Mucosa of rectum (tissue), 2 donors: ENCODE measurements around the gene CTNS.

Experiments
- H3K27ac ChIP-seq, 2 donors: one replicate each; pipeline ENCODE4 v1.7.0; 2013; ENCODE audit warnings: inconsistent platforms in 2 of 2, low read depth in 2 of 2, low read length in 2 of 2
- H3K27me3 ChIP-seq, 2 donors: one replicate each; pipeline ENCODE4 v1.7.0; 2013; ENCODE audit warnings: low read length in 2 of 2; ENCODE audit not compliant: control insufficient read depth in 2 of 2, insufficient read depth in 2 of 2
- H3K36me3 ChIP-seq, 2 donors: one replicate each; pipeline ENCODE4 v1.7.0; 2013; ENCODE audit warnings: low read length in 2 of 2; ENCODE audit not compliant: control insufficient read depth in 2 of 2, insufficient read depth in 2 of 2
- H3K4me1 ChIP-seq, 2 donors: one replicate each; pipeline ENCODE4 v1.7.0; 2013; ENCODE audit warnings: low read length in 2 of 2, mild to moderate bottlenecking in 1 of 2; ENCODE audit not compliant: control insufficient read depth in 2 of 2, insufficient read depth in 2 of 2
- H3K4me3 ChIP-seq, 2 donors: one replicate each; pipeline ENCODE4 v1.7.0; 2013; ENCODE audit warnings: low read length in 2 of 2
- H3K9ac ChIP-seq, 2 donors: one replicate each; pipeline ENCODE4 v1.7.0; 2013; ENCODE audit warnings: low read length in 2 of 2, low read depth in 1 of 2, mild to moderate bottlenecking in 1 of 2
- H3K9me3 ChIP-seq, 2 donors: one replicate each; pipeline ENCODE4 v1.7.0; 2013; ENCODE audit warnings: low read length in 2 of 2; ENCODE audit not compliant: control insufficient read depth in 2 of 2
- donor health status: healthy.
- donor health status: Normal muscosa, but diverticular disease.

CTNS gene

DNA sequence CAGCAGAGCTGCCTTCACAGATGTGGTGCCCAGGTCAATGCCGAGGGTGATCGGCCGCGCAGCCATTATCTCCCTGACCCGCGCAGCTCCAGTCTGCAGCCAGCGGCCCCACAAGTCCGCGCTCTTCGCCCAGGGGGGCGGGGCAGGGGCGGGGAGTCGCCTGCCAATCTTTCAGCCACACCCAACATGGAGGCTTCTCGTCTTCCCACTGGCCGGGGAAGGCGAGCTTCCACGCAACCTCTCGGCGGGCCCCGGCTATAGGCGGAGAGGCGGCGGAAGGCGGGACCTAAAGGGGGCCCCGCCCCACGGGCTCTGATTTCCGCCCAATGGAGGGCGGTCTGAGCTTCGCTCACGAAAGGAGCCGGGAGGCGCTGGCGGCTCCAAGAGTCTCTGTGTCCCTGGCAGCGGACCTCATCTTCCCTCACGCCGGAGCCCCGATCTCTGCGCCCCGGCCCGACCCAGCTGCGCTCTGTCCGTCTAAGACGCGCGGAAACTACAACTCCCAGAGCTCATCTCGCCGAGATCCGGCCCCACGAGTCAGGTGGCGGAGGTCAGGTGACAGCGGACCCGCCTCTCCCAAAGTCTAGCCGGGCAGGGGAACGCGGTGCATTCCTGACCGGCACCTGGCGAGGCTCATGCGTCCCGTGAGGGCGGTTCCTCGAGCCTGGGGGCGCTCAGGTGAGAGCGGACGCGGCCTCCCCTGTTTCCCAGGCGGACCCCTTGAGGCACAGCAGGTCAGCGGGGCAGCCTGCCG is at the start of gene CTNS, which contains the start of gene SHPK:
TSS of gene CTNS (plus strand) at position 607 of the 754 bp plus-strand sequence. CDS start 3,447 bp downstream, outside the sequence.
TSS of gene SHPK (minus strand) at position 97 of the 754 bp plus-strand sequence. CDS start at position 66, 31 bp downstream.
- H3K27me3 ChIP-seq: no peaks in the 10 kb centered on the region
- peak within 1 kb of the TSS; percentile 86 to 90 for H3K9ac ChIP-seq
- H3K4me1 ChIP-seq: peaks cover 2 to 10% of the 10 kb centered on the region in 2 donors
- peak within 1 kb of the TSS; percentile 85 to 89 for H3K4me3 ChIP-seq
- H3K36me3 ChIP-seq: peaks cover 3 to 8% of the 10 kb centered on the region in 2 donors
- H3K9me3 ChIP-seq: no peaks in the 10 kb centered on the region
- peak within 1 kb of the TSS; percentile 95 to 99 for H3K27ac ChIP-seq

DNA sequence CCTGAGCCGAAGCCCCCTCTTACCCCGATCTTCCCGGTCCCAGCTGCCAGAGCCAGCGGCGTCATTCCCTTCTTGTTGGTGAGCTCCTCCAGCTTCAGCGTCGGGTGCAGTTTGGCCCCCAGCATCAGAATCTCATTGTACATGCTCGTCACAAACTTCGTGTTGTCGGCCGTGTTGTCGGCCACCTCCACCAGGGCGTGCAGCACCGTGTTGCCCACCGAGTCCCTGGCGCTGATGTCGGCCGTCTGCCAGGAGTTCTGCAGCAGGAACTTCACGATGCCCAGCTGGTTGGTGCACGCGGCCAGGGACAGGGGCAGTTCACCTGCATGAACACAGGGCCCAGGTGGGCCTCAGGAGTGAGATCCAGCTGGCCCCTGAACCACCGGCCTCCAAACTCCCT is 46.8 kb upstream of the CTNS start:
- peaks cover 25 to 31% of the 10 kb centered on the region in 2 donors for H3K36me3 ChIP-seq
- no peaks in the 10 kb centered on the region for H3K9me3 ChIP-seq
- H3K27ac ChIP-seq: no peak overlapping the region

DNA sequence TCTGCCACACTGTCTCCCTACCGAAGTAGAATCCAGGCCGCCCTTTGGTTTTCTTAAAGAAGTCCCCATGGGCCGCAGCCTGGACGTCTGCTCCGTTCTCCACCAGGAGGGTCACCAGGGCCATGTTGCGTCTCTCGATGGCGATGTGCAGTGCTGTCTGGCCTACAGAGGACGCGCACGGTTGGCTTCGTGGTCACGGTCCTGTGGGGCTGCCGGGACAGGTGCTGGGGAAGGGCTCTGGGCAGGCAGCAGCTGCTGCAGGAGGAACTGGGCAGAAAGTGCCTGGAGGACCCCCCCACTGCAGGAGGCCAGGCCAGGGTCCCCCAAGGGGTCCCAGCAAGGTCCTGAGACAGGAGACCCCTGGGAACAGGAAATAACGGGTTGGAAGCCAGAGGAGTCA is 46.3 kb upstream of the CTNS start:
- Histone ChIP-seq H3K27me3 (no peaks in the 10 kb centered on the region), H3K4me1 (no peaks in the 10 kb centered on the region), H3K36me3 (peaks cover 25 to 29% of the 10 kb centered on the region in 2 donors), H3K27ac (no peak overlapping the region), H3K4me3 (no peak overlapping the region), H3K9ac (no peak overlapping the region), H3K9me3 (no peaks in the 10 kb centered on the region)

More for the DNA sequence above, 46.8 kb upstream of the CTNS start:
- no peak overlapping the region for H3K9ac ChIP-seq
- H3K27me3 ChIP-seq: no peaks in the 10 kb centered on the region
- H3K4me1 ChIP-seq: no peaks in the 10 kb centered on the region
- H3K4me3 ChIP-seq: no peak overlapping the region

DNA sequence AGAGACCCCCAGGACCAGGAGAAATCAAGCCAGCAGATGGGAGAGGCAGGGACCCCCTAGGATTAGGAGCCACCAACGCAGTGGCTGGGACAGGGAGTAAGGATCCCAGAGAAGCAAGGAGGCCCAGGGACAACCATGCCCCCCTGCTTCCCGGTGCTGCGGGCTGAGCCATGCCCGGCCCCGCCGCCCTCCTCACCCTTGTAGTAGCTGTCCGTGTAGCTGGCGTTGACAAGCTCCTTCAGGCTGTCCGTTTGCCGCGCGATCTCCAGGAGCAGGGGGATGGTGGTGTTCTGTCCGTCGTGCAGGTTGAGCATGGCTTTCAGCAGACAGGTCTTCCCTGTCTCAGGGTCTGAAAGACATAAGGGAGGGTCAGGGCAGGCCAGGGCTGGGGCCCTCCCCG is 45.8 kb upstream of the CTNS start:
- Histone ChIP-seq H3K27ac (no peak overlapping the region), H3K4me1 (no peaks in the 10 kb centered on the region), H3K4me3 (no peak overlapping the region), H3K9me3 (no peaks in the 10 kb centered on the region), H3K36me3 (peaks cover 19 to 24% of the 10 kb centered on the region in 2 donors), H3K27me3 (no peaks in the 10 kb centered on the region), H3K9ac (no peak overlapping the region)

DNA sequence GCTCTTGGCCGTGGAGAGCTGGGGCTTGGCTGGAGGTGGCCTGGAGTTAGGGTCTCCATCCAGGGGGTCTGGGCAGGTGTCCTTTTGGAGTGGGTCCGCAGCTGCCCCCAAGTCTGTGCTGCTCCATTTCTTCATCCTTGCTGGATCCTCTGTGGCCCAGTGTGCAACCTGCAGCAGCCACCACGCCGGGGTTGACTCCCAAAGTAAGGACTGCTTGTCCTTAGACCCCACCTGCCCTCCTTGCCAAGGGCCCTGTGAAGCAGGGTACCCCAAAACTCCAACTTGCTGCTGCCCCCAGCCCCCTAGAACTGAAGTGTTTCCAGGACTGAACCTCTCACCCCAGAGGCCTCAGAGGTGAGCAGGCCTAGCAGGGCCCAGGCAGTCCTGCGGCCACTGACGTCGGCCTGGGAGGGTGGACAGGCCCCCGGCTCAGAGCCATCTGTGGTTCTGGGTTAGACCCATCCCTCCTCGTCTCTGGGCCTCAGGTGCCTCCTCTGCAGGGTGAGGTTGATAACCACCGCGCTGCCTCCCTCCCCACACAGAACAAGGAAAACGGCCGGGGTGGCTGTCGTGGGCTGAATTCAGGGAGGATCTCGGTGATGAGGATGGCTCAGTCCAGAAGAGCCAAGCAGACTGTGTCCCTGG is 44.2 kb upstream of the CTNS start:
- Histone ChIP-seq H3K4me3 (no peak overlapping the region), H3K27ac (no peak overlapping the region), H3K27me3 (no peaks in the 10 kb centered on the region), H3K4me1 (no peaks in the 10 kb centered on the region), H3K36me3 (peaks cover 11 to 25% of the 10 kb centered on the region in 2 donors), H3K9ac (no peak overlapping the region), H3K9me3 (no peaks in the 10 kb centered on the region)

DNA sequence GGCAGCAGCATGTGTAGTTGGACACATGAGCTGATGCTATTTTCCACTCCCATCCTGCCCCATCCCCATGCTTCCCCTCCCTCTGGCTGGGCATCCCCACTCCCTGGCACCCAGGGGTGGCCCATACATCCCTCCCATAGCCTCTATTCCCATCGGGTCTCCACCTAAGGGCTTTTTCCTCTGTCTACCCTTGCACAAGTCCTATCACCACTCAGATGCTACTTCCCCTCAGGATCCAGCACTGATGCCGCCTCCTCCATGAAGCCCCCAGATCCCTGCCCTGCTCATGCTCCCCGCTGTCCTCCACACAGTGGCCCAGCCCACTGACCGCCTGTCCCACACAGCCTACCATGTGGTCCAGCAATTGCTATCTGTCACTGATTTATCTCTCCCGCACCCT is 43.2 kb upstream of the CTNS start:
- Histone ChIP-seq H3K36me3 (peaks cover 11 to 19% of the 10 kb centered on the region in 2 donors), H3K9me3 (no peaks in the 10 kb centered on the region), H3K27me3 (no peaks in the 10 kb centered on the region), H3K27ac (no peak overlapping the region), H3K9ac (no peak overlapping the region), H3K4me3 (no peak overlapping the region), H3K4me1 (no peaks in the 10 kb centered on the region)

DNA sequence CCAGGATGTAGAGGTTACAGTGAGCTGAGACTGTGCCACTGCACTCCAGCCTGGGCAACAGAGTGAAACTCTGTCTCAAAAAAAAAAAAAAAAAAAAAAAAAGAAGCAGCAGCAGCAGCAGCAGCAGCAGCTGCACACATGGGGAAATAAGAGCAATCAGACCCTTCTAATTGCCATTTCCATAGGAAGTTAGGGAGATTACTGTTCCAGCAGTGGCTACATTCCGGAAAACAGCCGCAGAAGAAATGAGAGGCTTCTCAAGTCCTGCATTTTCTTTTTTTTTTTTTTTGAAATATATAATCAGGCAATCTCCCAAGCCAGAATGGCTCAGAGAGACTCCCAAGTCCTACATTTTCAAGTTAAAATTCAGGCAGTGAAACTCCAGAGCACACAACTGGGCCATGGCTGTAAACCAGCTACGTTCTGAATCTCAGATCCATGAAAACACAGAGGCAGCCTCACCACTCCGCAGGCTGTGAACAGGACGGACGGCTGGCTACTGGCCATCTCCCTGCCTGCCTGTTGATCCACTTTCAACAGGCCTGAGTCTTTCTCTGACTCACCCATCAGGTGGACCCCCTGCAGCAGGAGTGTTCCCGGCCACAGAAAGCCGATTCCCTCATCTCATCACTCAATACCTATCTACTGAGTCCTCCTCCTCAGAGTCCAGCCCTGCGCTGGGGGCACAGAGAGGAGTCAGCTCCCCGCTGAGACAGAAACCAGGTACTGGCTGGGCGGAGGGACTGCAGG is 42.3 kb upstream of the CTNS start:
- H3K9me3 ChIP-seq: no peaks in the 10 kb centered on the region
- H3K4me3 ChIP-seq: no peak overlapping the region
- H3K4me1 ChIP-seq: no peaks in the 10 kb centered on the region
- no peak overlapping the region for H3K9ac ChIP-seq
- H3K27ac ChIP-seq: no peak overlapping the region
- H3K36me3 ChIP-seq: peaks cover 11 to 19% of the 10 kb centered on the region in 2 donors
- H3K27me3 ChIP-seq: no peaks in the 10 kb centered on the region

DNA sequence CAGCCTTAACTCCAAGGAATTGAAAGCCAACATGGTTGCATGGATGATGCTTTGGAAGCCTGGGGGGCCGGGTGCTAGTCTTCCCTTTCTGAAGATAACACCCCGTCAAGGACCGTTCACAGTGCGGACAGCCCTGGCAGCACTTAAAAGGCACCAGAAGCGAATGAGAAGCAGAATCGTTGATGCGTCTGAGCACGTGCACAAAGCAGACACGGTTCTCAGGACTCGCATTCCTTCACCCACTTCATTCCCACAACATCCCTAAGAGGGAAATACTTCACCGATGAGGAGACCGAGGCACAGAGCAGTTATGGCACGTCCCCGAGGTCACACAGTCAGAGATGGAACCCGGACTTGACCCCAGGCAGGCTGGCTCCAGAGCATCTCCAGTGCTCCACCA is 41.6 kb upstream of the CTNS start:
- Histone ChIP-seq H3K36me3 (peaks cover 7 to 13% of the 10 kb centered on the region in 2 donors), H3K27me3 (no peaks in the 10 kb centered on the region), H3K4me3 (no peak overlapping the region), H3K9me3 (no peaks in the 10 kb centered on the region), H3K4me1 (no peaks in the 10 kb centered on the region), H3K9ac (no peak overlapping the region), H3K27ac (no peak overlapping the region)

DNA sequence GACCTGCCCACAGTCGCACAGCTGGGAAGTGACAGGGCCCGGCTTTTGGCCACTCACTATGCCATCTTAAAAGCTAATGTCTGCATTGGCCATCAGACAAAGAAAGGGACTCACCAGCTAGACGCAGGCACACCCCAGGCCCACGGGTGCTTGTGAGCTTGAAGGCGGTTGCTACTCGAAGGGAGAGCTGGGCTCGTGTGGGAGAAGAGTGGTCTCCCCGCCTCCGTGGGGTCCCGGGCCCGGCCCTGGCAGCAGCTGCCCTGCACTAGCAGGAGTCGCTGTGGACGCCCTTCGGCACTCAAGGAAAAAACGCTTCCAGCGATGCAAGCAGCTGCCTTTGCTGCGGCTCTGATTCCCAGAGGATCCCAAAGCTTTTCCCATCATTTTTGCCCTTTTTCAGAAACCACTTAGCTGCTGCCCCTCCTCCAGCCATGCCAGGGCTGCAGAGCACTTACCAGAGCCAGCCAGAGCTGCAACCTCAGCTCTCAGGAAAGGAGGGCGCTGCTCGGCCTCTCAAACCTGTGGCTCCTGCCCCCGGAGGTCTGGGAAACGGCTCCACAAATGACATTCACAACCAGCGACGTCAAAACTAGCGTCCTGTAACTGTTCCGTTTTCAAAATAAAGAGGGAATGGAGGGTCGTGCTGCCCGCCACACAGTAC is 39.6 kb upstream of the CTNS start:
- no peaks in the 10 kb centered on the region for H3K4me1 ChIP-seq
- H3K36me3 ChIP-seq: peaks cover 0 to 7% of the 10 kb centered on the region in 2 donors
- H3K4me3 ChIP-seq: no peak overlapping the region
- no peaks in the 10 kb centered on the region for H3K9me3 ChIP-seq
- H3K27ac ChIP-seq: no peak overlapping the region
- no peaks in the 10 kb centered on the region for H3K27me3 ChIP-seq
- no peak overlapping the region for H3K9ac ChIP-seq
